Measurements from ENCODE around the gene LSM7. TPM values are rescaled to one million over a fixed set of nuclear protein-coding genes. Genes with fewer than 3 reads are reported as not detected.

LSM7 gene
- 363 and 380 TPM in 2 replicates for total RNA-seq (2014; rRNA removed; shearing (Covaris generic))

DNA sequence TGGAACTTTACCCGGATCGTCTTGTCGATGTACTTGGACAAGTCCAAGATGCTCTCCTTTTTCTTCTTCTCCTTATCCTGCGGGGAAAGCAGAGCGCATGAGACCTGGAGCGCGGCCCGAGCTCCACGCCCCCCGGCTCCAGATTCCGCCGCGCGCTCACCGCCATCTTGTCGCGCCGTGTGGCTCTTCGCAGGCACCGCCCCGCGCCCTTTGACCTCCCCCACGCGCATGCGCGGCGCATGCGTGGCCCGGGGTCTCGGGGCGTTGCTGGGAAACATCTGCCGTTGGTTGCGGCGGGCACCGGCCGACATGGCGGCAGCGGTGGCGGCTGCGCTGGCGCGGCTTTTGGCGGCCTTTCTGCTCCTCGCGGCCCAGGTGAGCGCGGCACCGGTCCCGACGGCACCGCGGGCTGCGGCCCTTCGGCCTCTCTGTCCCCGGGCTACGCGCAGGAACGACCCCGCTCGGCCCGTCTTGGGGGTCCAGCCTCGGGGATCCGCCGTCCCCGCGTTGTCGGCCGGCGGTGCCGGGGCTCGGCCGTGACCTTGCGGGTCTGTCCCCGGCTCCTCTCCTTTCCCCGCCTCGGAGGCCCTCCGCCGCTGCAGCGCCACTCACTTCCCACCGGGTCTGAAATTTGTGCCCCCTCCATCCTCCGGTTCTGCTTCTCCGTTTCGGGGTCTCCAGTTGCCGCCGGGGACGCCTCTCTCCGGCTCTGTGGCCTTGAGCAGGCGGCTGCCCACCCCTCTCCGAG, at the start of gene LSM7, which contains the start of gene SPPL2B:
Gene LSM7 (minus strand): TSS at position 186 of the 748 bp plus-strand sequence. CDS start 20 bp downstream, at position 166.
Gene SPPL2B (plus strand): TSS at position 284 of the 748 bp plus-strand sequence. CDS start 26 bp downstream, at position 310.
- DNase-seq (ENCODE audit: low read depth): peak; percentile 97

DNA sequence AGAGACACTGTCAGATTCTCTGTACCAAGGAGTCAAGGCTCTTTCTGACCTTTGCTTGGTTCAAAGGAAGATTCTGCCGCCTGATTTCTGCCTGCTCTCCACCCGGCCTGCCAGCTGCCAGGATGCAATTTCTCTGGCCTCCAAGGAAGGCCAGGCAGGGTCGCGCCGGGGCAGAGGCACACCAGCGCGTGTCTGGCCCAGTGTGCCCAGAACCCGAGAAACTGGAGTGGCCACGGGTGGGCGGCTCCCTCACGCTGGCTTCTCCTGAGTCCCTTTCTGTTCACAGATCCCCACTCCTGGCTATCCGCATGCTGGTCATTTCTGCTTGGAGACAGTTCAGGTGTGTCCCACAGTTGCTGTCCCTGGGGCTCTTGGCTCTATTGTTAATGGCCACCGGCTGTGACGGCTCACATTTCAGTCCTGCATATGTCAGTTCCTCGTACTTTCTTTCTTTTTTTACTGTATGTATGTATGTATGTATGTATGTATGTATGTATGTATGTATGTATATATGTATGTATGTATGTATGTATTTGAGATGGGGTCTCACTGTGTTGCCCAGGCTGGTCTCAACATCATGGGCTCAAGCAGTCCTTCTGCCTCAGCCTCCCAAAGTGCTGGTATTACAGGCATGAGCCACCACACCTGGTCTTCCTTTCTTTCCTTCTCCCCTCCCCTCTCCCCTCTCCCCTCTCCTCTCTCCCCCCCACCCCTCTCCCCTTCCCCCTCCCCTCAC, 48.6 kb upstream of the LSM7 start:
- no peak for DNase-seq (ENCODE audit: low read depth)

DNA sequence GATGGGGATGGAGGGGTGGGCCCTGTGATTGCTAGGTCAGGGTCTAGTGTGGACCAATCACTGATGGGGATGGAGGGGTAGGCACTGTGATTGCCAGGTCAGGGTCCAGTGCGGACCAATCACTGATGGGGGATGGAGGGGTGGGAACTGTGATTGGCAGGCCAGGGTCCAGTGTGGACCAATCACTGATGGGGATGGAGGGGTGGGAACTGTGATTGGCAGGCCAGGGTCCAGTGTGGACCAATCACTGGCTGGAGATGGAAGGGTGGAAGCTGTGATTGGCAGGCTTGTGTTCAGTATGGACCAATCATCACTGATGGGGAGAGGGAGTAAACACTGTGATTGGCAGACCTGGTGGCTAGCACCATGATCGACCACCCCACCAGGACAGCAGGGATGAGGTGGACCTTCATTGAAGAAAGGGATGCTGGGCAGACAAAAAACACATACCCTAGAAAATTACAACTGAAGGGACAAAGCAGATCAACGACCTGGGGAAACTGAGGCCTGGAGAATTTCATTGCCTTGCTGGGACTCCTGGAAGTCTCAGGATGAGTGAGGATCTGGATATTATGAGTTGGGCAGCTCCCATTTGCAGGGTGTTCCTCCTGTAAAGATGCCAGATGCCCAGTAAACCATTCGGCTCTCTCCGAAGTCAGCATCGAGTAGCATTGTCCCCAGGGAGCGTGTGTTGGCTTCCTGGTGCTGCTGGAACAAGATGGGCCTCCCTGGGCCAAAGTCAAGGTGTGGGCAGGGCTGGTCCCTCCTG, 47.2 kb upstream of the LSM7 start:
- no peak for DNase-seq (ENCODE audit: low read depth)

DNA sequence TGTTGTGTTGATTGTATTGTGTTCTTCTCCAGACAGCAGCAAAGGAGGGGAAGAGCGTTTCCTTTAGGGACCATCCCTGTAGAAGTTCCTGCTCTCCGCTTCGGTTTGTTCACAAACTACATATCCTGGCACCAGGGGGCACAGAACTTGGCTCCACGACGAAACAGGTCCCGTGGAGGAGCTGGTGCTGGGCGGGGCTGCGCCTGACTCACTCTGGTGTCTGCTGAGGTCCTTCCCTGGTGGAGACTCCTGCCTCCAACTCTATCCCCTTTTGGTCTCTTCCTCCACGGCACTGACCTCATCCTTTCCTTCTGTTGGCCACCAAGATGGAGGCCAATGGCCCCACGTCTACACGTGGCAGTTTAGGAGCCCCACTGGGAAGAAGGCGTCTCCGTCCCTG, 46.4 kb upstream of the LSM7 start:
- DNase-seq (ENCODE audit: low read depth): no peak

DNA sequence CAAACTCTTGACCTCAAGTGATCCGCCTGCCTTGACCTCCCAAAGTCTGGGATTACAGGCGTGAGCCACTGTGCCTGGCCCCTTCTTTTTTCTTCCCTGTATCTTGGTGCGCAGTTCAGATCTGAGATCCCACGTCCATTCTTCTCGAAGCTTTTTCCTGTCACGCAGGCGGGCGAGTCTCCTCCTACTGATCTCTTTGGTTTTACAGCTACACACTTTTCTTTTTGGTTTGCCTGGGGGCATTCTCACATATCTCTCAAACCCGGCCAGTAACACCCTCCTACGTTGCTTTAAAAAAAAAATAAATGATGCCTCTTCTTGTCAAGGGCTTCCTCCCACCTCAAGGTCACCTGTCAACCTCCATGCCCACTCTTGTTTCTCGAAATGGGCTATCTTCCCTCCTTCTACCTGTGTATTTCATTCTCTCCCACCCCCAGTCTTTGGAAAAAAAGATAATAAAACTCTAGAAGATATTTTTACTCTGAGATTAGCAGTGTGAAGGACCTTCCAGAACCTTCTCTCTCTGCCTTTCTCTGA, 43.8 kb upstream of the LSM7 start:
- no peak for DNase-seq (ENCODE audit: low read depth)

DNA sequence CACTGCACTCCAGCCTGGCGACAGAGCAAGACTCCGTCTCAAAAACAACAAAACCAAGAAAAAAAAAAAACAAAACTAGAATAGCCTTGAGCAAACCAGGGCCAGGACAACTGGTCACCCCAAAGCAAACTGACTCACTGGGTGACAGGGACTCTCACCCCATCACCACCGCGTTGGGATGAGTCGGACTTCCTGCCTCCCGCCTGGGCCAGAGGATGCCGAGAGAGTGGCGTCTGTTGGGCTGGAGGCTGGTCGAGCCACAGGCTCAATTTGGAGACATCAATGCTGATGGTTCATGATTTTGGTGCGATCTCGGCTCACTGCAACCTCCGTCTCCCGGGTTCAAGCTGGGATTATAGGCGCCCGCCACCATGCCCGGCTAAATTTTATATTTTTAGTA, 43.3 kb upstream of the LSM7 start:
- DNase-seq (ENCODE audit: low read depth): peak; percentile 67

DNA sequence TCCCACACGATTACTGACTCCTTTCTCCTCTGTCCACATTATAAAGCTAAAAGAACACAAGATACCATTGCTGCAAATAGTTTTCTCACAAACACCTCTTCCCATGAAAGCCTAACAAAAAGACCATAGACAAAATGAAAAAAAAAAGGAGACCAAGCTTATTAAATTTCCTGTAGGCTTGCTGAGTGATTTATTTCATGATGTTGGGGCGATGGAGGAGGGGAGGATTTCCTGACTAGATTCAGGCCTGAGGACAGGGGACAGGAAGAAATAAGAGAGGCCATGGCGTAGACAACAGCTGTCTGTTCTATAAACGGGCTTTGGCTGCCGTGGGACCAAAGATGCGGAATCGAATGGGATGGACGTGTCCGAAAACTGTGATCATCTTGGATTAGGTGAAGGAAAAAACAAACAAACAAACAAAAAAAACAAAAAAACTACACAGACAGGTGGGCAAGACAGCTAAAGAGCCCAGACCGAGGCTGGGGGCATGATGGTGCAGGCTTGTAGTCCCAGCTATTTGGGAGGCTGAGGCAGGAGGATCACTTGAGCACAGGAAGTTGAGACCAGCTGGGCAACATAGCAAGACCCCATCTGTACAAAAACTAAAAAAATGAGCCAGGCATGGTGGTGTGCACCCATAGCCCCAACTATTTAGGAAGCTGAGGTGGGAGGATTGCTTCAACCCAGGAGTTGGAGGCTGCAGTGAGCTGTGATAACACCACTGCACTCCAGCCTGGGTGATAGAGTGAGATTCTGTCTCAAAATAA, 37.0 kb upstream of the LSM7 start:
- no peak for DNase-seq (ENCODE audit: low read depth)

DNA sequence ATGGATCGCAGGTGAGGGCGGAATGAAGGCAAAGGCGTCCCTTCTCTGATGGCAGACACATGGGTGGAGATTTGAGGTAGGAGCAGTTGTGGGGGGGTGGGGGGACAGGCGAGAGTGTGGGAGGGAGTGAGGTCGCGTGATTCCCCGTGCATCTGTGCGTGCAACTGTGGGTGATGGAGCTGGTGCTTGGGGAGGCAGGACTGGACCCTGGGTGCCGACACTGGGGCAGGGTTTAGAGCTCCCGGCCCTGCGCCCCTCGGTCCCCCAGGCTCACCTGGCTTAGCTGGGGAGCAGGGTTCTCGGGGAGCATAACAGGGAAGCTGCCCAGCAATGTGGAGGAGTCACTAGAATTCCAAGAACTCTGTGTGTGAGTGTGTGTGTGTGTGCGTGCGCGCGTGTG, 35.0 kb upstream of the LSM7 start:
- no peak for DNase-seq (ENCODE audit: low read depth)

DNA sequence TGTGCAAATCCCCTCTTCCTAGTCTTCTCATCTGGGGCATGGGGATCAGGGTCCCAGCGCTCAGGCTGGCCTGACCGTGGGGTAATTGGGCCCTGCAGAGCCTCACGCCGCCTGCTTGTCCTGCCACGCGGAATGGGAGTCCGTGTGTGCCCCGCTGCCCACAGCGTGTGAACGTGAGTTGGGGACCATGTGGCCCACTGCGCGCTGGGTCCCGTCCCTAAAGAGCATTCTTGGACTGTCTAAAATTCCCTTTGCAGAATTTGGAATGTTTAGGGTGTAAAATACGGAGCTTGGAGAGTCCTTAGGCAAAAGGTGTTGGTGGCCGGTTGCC, 34.5 kb upstream of the LSM7 start:
- DNase-seq (ENCODE audit: low read depth): no peak

DNA sequence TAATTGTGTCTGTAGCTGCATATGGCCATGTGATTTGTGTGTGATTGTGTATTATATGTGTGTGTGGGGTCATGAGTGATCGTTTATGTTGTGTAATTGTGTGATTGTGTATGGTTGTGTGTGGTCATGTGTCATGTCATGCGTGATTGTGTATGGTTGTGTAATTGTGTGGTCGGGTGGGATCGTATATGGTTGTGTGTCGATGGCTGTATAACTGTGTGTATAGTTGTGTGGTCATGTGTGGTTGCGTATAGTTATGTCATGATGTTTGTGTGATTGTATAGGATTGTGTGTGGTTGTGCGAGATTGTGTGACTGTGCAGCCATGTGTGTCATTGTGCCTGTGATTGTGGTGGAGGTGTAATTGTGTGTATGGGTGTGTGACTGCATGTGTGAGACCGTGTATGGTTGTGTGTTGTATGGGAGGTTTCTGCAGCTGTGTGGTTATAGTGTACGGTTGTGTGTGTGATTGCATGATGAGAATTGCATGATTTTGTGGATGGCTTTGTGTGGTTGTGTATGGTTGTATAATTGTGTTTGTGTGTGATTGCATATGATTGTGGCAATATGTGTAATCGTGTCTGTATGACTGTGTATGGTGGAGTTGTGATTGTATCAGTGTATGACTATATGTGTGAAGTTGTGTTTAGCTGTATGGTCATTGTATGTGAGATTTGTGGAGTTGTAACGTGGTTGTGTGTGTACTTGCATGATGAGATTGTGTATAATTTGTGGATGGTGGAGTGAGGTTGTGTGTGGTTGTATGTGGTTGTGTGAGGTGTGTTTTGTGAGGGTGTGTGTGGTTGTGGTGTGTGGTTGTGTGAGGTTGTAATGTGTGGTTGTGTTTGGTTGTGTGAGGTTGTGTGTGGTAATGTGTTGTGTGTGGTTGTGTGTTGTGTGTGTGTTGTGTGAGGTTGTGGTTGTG, 33.9 kb upstream of the LSM7 start:
- DNase-seq (ENCODE audit: low read depth): no peak

DNA sequence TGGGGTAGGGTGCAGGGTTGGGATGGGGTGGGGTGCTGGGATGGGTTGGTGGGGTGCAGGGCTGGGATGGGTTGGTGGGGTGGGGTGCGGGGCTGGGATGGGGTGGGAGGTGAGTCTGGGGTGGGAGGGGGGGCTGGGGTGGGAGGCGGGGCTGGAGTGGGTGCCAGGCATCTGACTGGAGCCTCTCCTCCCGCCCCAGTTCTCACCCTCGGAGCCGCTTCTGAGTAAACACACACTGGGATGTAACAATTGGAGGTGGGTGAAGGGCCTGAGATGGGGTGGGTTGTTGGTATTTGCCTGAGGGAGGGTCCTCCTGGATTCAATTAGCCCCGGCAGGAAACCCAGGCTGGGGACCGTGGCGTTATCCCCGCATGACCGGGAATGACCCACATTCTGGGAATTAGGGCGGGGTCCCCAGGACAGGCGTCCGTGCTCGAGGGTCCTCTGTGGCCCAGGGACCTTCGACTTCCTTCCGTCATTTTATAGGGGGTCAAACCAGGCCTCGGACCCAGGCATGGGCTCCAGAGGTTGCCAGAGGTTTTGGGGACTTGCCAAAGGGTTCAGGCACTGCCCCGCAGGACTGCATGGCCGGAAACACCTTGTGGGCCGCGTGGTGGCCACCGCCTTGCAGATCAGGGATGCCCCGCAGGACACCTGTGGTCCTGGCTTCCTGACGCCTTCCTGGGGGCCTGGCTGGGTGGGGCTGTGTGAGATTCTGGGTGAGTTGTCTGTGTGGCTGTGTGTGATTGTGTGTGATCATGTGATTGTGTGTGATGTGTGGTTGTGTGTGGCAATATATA, 33.1 kb upstream of the LSM7 start:
- DNase-seq (ENCODE audit: low read depth): no peak

DNA sequence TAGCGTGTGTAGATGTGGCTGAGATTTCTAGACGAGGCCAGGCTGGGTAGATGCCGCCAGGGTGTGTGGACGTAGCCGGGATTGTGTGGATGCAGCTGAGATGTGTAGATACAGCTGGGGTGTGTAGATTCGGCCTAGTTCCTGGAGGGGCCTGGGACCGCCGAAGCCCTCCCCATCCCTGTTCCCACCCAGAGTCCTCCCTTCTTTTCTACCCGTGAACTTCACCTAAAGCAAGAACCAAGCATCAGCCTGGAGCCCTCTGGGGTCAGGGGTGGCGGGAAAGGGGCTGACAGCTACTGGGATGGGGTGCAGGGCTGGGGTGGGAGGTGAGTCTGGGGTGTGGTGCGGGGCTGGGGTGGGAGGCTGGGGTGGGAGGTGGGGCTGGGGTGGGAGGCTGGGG, 32.4 kb upstream of the LSM7 start:
- DNase-seq (ENCODE audit: low read depth): no peak

DNA sequence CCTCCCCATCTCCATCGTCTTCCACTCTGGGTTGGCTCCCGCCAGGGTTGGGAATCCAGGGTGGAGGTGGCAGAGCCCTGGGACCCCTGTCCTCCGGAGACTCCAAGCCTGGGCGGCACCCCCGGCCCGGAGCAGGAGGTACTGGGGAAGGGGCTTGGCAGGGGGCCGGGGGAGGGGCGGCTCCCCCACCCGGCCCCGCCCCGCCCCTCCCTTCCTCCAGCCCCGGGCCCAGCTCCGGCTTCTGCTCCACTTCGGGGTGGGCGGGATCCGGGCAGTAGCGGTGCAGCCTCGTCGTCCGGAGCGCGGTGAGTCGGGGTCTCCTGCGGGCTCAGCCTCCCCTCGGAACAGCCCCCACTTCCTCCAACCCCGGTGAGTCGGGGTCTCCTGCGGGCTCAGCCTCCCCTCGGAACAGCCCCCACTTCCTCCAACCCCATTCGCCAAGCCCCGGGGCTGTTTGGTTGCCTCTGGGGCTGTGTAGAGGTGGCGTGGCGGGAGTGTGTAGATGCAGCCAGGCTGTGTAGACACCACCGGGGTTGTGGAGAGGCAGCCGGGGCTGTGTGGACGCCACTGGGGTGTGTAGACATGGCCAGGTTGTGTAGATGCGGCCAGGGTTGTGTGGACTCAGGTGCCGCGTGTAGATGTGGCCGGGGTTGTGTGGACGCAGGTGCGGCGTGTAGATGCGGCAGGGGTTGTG, 31.8 kb upstream of the LSM7 start, which contains the start of gene TMPRSS9:
Gene TMPRSS9 (plus strand): TSS at position 274 of the 694 bp plus-strand sequence. CDS start 29,521 bp downstream, outside the sequence.
- DNase-seq (ENCODE audit: low read depth): no peak

DNA sequence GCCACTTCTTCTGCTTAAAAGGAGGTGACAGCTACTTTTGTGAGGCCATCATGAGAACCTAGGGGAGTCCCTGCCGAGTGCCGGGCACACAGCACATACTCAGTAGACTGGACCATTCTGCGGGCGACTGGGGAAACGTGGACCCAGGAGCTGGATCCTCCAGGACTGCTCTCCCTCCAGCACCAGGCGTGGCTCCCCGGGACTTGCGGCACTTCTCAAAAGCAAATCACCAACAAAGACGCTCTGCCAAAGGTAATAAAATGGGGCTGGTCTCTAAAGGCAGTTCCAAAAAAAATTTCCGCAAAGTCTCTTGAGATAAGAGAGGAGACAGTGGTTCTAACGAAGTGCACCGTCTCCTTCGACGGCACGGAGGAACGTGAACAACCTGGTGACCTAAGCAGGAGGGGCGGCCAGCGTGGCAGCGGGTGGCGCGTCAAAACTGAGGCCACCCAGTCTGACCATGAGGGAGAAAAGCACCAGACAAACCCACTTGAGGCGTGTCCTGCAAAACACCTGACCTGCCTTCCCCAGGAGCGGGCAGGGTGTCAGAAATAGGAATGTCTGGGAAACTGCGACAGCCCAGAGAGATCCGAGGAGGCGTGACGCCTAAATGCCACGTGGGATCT, 30.3 kb upstream of the LSM7 start:
- DNase-seq (ENCODE audit: low read depth): no peak

DNA sequence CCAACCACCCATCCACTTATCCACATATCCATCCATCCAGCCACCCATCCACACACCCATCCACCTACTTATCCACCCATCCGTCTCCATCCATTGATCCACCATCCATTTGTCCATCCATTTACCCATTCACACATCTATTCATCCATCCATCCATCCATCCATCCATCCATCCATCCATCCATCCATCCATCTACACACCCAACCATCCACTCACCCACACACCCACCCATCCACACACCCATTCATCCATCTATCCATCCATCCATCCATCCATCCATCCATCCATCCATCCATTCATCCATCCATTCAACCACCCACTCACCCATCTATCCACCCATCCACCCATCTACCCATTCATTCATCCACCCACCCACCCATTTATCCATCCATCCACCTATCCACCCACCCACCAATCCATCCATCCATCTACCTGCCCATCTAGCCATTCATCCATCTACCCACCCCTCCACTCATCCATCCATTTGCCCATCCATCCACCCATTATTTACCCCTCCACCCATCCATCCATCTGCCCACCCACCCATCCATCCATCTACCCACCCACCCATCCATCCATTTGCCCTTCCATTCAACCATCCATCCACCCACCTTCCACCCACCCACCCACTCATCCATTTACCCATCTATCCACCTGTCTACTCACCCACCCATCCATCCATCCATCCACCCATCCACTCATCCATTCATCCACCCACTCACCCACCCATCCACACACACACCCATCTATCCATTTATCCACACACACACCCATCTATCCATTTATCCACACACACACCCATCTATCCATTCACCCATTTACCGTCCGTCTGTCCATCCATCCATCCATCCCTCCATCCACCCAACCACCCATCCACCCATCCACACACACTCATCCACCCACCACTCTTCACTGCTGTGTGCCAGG, 29.2 kb upstream of the LSM7 start:
- no peak for DNase-seq (ENCODE audit: low read depth)

DNA sequence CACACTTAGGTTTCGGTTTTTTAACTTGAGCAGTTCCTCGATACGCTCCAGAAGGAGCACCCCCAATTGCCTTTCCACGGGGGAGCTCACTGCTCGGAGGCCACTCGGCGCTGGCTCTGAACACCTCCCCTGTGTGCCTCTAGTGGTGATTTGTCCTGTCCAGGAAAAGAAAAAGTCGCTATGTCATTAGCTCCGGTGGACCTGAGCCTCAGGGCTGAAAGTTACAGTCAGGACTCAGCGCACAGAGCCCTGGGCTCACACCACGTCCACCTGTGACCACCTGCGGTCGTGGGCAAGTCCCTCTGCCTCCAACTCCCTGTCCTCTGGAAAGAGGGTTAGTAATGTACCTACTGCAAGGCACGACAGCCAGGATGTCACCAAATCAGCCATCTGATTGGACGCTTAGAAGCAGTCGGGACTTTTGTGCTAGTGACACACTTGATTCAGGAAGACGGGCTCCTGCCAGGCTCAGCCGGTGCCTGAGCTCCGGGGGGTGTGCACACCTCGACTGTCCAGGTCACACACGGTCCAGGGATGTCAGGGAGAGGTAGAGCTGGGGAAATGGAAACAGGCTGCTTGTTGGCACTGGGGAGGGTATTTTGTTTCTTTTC, 27.8 kb upstream of the LSM7 start:
- no peak for DNase-seq (ENCODE audit: low read depth)

Data from Daoy (cell line).